Neural cell (in vitro differentiated cells): ENCODE data around the gene ZBTB24. TPM values are rescaled to one million over a fixed set of nuclear protein-coding genes. Genes with fewer than 3 reads are reported as not detected.

ENCODE experiments used
- H2AFZ ChIP-seq: fragments of 200-600, 300-800 bp; sonication (generic), shearing (Covaris generic); 2 replicates; pipeline ENCODE4 v1.6.0; 2014; ENCODE audit warnings: low read depth, mild to moderate bottlenecking, antibody characterized with exemption, low read length, moderate library complexity
- H3F3A ChIP-seq: fragments of 200-600 bp; shearing (Covaris generic); 2 replicates; pipeline ENCODE4 v1.6.1; 2016; ENCODE audit warnings: mild to moderate bottlenecking, moderate library complexity, mixed read lengths, antibody characterized with exemption, low read length; ENCODE audit not compliant: insufficient read depth, poor library complexity, severe bottlenecking
- H3K27ac ChIP-seq: fragments of 200-600, 300-800 bp; sonication (generic), shearing (Covaris generic); 2 replicates; pipeline ENCODE4 v1.5.1; 2014; ENCODE audit warnings: mild to moderate bottlenecking, low read length, moderate library complexity
- H3K27me3 ChIP-seq: fragments of 300-800, 200-600 bp; sonication (generic), shearing (Covaris generic); 2 replicates; pipeline ENCODE4 v1.6.0; 2014; ENCODE audit warnings: mild to moderate bottlenecking, low read depth, low read length, moderate library complexity; ENCODE audit not compliant: insufficient read depth
- H3K36me3 ChIP-seq: fragments of 300-800, 200-600 bp; sonication (generic), shearing (Covaris generic); 2 replicates; pipeline ENCODE4 v1.5.1; 2014; ENCODE audit warnings: mild to moderate bottlenecking, antibody characterized with exemption, low read length, moderate library complexity; ENCODE audit not compliant: insufficient read depth
- H3K4me2 ChIP-seq: fragments of 300-800, 200-600 bp; sonication (generic), shearing (Covaris generic); 2 replicates; pipeline ENCODE4 v1.6.0; 2014; ENCODE audit warnings: mild to moderate bottlenecking, low read length
- H3K4me3 ChIP-seq: fragments of 300-800, 200-600 bp; sonication (generic), shearing (Covaris generic); 2 replicates; pipeline ENCODE4 v1.5.1; 2014; ENCODE audit warnings: mild to moderate bottlenecking, low read length, moderate library complexity
- H3K79me2 ChIP-seq: fragments of 200-600 bp; shearing (Covaris generic); replicated peaks from 2 replicates; pipeline ENCODE4 v1.6.0; 2014; ENCODE audit warnings: mild to moderate bottlenecking, low read length, moderate library complexity; ENCODE audit not compliant: insufficient read depth
- H3K9ac ChIP-seq: fragments of 300-800, 200-600 bp; sonication (generic), shearing (Covaris generic); 2 replicates; pipeline ENCODE4 v1.6.1; 2016; ENCODE audit warnings: mild to moderate bottlenecking, low read length, mixed read lengths
- H3K9me2 ChIP-seq: fragments of 200-600 bp; shearing (Covaris generic); 2 replicates; pipeline ENCODE4 v1.6.1; 2016; ENCODE audit warnings: mild to moderate bottlenecking, low read length, mixed read lengths; ENCODE audit not compliant: insufficient read depth
- H3K9me3 ChIP-seq: fragments of 200-600, 300-800 bp; sonication (generic), shearing (Covaris generic); 2 replicates; pipeline ENCODE4 v1.6.1; 2016; ENCODE audit warnings: mild to moderate bottlenecking, mixed run types, low read length, moderate library complexity, mixed read lengths
- H4K20me1 ChIP-seq: fragments of 200-600 bp; shearing (Covaris generic); 2 replicates; pipeline ENCODE4 v1.6.1; 2016; ENCODE audit warnings: mild to moderate bottlenecking, mixed run types; ENCODE audit not compliant: insufficient read depth
- EP300 ChIP-seq: fragments of 450-650 bp; conservative IDR thresholded peaks from 2 replicates; pipeline ENCODE4 v1.6.1; 2014; ENCODE audit warnings: antibody characterized with exemption, mild to moderate bottlenecking, moderate library complexity; ENCODE audit not compliant: poor library complexity, severe bottlenecking
- EZH2 ChIP-seq: fragments of 200-600, 300-800 bp; shearing (Covaris generic), sonication (generic); IDR thresholded peaks from 2 replicates; pipeline ENCODE4 v1.6.1; 2014; ENCODE audit warnings: antibody characterized with exemption, low read length, borderline replicate concordance, mild to moderate bottlenecking; ENCODE audit not compliant: insufficient read depth, poor library complexity, severe bottlenecking
- MXI1 ChIP-seq: fragments of 450-650 bp; conservative IDR thresholded peaks from 2 replicates; pipeline ENCODE4 v1.6.1; 2014; ENCODE audit warnings: antibody characterized with exemption, mild to moderate bottlenecking; ENCODE audit not compliant: poor library complexity, severe bottlenecking
- POLR2AphosphoS5 ChIP-seq: IDR thresholded peaks from 2 replicates; pipeline ENCODE4 v1.6.1; 2012
- RAD21 ChIP-seq: fragments of 450-650 bp; conservative IDR thresholded peaks from 2 replicates; pipeline ENCODE4 v1.6.1; 2014; ENCODE audit warnings: antibody characterized with exemption, mild to moderate bottlenecking, moderate library complexity
- SMC3 ChIP-seq: fragments of 450-650 bp; conservative IDR thresholded peaks from 2 replicates; pipeline ENCODE4 v1.6.1; 2014; ENCODE audit warnings: antibody characterized with exemption, mild to moderate bottlenecking, moderate library complexity; ENCODE audit not compliant: poor library complexity
- TAF1 ChIP-seq: IDR thresholded peaks from 2 replicates; pipeline ENCODE4 v1.6.1; 2012; ENCODE audit warnings: low read depth
- polyA plus RNA-seq: library from polyadenylated mRNA; depleted of rRNA; stranded (reverse); fragments of >200 nt; gene quantifications from 2 replicates; pipeline ENCODE4 v1.2.3, GENCODE V29; 2014
- TF ChIP-seq, protein P1 (sequence below): IDR thresholded peaks from 2 replicates; pipeline ENCODE4 v1.6.1; 2012; ENCODE audit warnings: borderline replicate concordance
- TF ChIP-seq, protein P2 (sequence below): fragments of 450-650 bp; IDR thresholded peaks from 2 replicates; pipeline ENCODE4 v1.5.1; 2014; ENCODE audit warnings: antibody characterized with exemption, mild to moderate bottlenecking, moderate library complexity; ENCODE audit not compliant: poor library complexity, severe bottlenecking

Gene ZBTB24
- polyA plus RNA-seq, 1 donor from 2014 or later, result 6.0 TPM

DNA sequence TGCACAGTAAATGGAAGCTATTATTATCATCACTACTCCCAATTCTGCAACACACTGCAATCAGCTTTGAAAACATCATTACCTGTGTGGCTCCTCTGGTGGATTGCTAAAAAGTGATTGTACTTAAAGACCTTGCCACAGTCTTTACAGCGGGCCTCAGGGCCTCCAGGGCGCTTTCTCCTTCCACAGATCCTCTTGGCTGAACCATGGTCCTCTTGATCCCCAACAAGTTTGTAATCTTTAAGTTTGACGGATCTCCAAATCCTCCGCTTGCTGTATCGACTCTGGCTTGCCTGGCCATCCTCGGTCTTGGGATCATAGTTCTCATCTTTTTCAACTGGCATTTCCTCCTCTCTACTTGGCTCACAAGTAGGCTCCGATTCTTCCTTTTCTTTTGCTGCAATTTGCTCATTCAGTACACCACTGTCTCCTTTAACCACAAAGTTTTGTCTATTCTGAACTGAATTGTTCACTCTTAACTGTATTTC, 2.0 kb downstream of the ZBTB24 start:
- no peaks in the 10 kb centered on the region for H3F3A ChIP-seq
- no peaks in the 10 kb centered on the region for H3K27me3 ChIP-seq
- no peak overlapping the region for H2AFZ ChIP-seq
- no peaks in the 10 kb centered on the region for H3K9me2 ChIP-seq
- H3K4me3 ChIP-seq, result peak overlapping the region; percentile 29
- no peak overlapping the region for H3K27ac ChIP-seq
- H4K20me1 ChIP-seq, result no peaks in the 10 kb centered on the region
- no peaks in the 10 kb centered on the region for H3K36me3 ChIP-seq
- TF ChIP-seq, protein P1, sequence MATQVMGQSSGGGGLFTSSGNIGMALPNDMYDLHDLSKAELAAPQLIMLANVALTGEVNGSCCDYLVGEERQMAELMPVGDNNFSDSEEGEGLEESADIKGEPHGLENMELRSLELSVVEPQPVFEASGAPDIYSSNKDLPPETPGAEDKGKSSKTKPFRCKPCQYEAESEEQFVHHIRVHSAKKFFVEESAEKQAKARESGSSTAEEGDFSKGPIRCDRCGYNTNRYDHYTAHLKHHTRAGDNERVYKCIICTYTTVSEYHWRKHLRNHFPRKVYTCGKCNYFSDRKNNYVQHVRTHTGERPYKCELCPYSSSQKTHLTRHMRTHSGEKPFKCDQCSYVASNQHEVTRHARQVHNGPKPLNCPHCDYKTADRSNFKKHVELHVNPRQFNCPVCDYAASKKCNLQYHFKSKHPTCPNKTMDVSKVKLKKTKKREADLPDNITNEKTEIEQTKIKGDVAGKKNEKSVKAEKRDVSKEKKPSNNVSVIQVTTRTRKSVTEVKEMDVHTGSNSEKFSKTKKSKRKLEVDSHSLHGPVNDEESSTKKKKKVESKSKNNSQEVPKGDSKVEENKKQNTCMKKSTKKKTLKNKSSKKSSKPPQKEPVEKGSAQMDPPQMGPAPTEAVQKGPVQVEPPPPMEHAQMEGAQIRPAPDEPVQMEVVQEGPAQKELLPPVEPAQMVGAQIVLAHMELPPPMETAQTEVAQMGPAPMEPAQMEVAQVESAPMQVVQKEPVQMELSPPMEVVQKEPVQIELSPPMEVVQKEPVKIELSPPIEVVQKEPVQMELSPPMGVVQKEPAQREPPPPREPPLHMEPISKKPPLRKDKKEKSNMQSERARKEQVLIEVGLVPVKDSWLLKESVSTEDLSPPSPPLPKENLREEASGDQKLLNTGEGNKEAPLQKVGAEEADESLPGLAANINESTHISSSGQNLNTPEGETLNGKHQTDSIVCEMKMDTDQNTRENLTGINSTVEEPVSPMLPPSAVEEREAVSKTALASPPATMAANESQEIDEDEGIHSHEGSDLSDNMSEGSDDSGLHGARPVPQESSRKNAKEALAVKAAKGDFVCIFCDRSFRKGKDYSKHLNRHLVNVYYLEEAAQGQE, result no peak
- TF ChIP-seq EZH2 (no peak), POLR2AphosphoS5 (no peak), RAD21 (no peak), EP300 (no peak), MXI1 (no peak), TAF1 (no peak), SMC3 (no peak)
- TF ChIP-seq, protein P2, sequence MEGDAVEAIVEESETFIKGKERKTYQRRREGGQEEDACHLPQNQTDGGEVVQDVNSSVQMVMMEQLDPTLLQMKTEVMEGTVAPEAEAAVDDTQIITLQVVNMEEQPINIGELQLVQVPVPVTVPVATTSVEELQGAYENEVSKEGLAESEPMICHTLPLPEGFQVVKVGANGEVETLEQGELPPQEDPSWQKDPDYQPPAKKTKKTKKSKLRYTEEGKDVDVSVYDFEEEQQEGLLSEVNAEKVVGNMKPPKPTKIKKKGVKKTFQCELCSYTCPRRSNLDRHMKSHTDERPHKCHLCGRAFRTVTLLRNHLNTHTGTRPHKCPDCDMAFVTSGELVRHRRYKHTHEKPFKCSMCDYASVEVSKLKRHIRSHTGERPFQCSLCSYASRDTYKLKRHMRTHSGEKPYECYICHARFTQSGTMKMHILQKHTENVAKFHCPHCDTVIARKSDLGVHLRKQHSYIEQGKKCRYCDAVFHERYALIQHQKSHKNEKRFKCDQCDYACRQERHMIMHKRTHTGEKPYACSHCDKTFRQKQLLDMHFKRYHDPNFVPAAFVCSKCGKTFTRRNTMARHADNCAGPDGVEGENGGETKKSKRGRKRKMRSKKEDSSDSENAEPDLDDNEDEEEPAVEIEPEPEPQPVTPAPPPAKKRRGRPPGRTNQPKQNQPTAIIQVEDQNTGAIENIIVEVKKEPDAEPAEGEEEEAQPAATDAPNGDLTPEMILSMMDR, result no peak
- no peak overlapping the region for H3K9ac ChIP-seq
- H3K9me3 ChIP-seq, result no peaks in the 10 kb centered on the region
- no peaks in the 10 kb centered on the region for H3K79me2 ChIP-seq
- H3K4me2 ChIP-seq, result no peak overlapping the region

DNA sequence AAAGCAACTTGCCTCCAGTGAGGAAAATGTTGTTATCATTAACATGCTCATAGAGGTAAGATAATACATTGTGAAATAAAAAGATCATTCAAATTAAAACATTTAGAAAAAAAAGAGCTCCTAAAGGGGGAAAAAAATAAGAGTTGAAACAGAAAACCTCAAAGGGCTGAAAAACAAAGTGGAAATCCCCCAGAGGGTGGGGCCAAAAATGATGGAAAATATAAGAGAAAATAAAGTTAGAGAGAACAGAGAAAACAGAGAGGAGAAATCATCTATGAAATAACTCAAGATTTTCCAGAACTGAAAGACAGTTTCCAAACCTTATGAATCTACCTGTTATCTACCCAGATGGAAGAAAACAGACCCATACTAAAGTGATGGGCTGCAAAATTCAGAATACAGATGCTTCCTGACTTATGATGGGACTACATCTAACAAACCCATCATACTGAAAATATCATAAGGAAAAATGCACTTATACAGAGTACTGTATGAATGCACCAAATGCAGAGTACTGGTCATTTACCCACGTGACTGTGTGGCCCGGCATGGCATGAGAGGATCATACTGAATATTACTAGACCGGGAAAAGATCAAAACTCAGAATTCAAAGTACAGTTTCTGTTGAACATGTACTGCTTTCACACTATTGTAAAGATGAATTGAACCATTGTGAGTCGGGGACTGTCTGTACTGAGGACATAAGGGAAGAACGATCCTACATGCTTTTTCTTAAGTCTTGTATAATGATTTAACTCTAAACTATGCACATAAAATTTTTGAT, 4.0 kb downstream of the ZBTB24 start:
- Histone ChIP-seq H3K9me3 (no peaks in the 10 kb centered on the region), H3K4me3 (peak overlapping the region; percentile 42), H3K79me2 (no peaks in the 10 kb centered on the region), H3K36me3 (no peaks in the 10 kb centered on the region), H3K9ac (no peak overlapping the region), H3K9me2 (no peaks in the 10 kb centered on the region), H3K4me2 (no peak overlapping the region), H4K20me1 (no peaks in the 10 kb centered on the region), H3K27me3 (no peaks in the 10 kb centered on the region), H3F3A (no peaks in the 10 kb centered on the region), H2AFZ (no peak overlapping the region), H3K27ac (no peak overlapping the region)
- TF ChIP-seq RAD21 (no peak), TAF1 (no peak), MXI1 (no peak), POLR2AphosphoS5 (no peak), SMC3 (no peak), EP300 (no peak), EZH2 (no peak)
- TF ChIP-seq, protein P2, result no peak
- TF ChIP-seq, protein P1, result no peak
